Measurements from ENCODE around the gene ZMYND15. TPM values are rescaled to one million over a fixed set of nuclear protein-coding genes. Genes with fewer than 3 reads are reported as not detected.

The ZMYND15 gene
- total and polyA plus RNA-seq, 2 of the 13 experiments (the other 11 are each of a cell fraction or from before 2014, with no cell fraction given), result 0.24 to 2.7 TPM

DNA sequence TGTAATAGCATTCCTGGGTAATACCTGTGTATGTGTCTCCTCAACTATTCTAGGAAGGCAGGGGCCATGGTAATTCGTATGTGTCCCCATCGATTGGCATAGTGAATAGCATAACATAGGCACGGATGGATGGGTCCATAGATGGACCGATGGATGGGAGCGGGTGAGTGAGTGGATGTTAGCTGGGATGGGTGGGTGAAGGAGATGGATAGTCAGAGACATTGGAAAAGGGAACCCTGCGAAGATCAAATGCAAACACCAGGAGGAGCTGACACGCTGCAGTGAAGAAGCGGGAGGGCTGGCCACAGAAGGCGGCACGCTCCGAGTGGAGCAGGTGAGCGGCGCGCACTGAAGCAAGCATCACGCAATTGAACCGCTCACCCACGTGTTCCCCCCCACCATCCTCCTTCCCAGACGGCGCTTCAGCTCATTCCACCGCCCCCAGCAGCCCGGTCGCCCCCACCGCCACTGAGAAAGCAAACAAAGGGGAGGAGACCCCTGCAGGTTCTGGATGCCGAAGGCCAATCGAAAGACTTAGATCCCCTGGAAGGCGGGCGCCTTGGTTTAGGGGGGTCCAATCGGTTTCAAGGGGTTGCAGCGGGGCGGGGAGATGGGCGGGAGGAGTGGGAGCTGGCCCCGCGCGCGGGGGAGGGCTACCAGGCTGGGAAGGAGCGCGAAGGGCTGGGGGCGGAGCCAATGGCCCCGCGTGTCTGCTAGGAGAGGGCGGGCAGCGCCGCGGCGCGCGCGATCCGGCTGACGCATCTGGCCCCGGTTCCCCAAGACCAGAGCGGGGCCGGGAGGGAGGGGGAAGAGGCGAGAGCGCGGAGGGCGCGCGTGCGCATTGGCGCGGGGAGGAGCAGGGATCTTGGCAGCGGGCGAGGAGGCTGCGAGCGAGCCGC is 29.6 kb upstream of the ZMYND15 start, which contains the start of gene ARRB2 (continued):
- TF ChIP-seq ZNF879 (CRISPR knock-in tag; IDR thresholded peaks at IDR 0.05) (peak; percentile 68; the same call in 1 of the 2 replicates), ZNF224 (CRISPR knock-in tag; IDR thresholded peaks at IDR 0.05) (no peak), ZNF878 (CRISPR knock-in tag; IDR thresholded peaks at IDR 0.05) (no peak), ZKSCAN5 (CRISPR knock-in tag; IDR thresholded peaks at IDR 0.05) (no peak), KLF16 (CRISPR knock-in tag; IDR thresholded peaks at IDR 0.05) (no peak; a peak in 1 of 4 replicates), ZNF460 (CRISPR knock-in tag; IDR thresholded peaks at IDR 0.05; ENCODE audit: borderline replicate concordance) (no peak), MBD4 (IDR thresholded peaks at IDR 0.05; ENCODE audit: borderline replicate concordance, low read length) (no peak), JUN (CRISPR knock-in tag; IDR thresholded peaks at IDR 0.05) (no peak), ZEB1 (IDR thresholded peaks at IDR 0.05; ENCODE audit: insufficient replicate concordance, low read depth) (no peak), POLR2AphosphoS2 (IDR thresholded peaks at IDR 0.05; ENCODE audit: low read depth, low read length) (no peak), ZNF510 (CRISPR knock-in tag; IDR thresholded peaks at IDR 0.05; ENCODE audit: low read depth) (no peak), MAFK (conservative IDR thresholded peaks at IDR 0.05 in 1 of 2, IDR thresholded peaks at IDR 0.05 in 1 of 2; ENCODE audit: low read length in 2 of 2) (no peak), HNRNPLL (IDR thresholded peaks at IDR 0.05; ENCODE audit: low read depth, low read length, poor library complexity, severe bottlenecking) (peak; percentile 73)
- TF ChIP-seq, protein P1, sequence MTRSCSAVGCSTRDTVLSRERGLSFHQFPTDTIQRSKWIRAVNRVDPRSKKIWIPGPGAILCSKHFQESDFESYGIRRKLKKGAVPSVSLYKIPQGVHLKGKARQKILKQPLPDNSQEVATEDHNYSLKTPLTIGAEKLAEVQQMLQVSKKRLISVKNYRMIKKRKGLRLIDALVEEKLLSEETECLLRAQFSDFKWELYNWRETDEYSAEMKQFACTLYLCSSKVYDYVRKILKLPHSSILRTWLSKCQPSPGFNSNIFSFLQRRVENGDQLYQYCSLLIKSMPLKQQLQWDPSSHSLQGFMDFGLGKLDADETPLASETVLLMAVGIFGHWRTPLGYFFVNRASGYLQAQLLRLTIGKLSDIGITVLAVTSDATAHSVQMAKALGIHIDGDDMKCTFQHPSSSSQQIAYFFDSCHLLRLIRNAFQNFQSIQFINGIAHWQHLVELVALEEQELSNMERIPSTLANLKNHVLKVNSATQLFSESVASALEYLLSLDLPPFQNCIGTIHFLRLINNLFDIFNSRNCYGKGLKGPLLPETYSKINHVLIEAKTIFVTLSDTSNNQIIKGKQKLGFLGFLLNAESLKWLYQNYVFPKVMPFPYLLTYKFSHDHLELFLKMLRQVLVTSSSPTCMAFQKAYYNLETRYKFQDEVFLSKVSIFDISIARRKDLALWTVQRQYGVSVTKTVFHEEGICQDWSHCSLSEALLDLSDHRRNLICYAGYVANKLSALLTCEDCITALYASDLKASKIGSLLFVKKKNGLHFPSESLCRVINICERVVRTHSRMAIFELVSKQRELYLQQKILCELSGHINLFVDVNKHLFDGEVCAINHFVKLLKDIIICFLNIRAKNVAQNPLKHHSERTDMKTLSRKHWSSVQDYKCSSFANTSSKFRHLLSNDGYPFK (CRISPR knock-in tag; IDR thresholded peaks at IDR 0.05; ENCODE audit: borderline replicate concordance), result peak; percentile 53; the same call in 1 of the 2 replicates
- TF ChIP-seq, protein P2, sequence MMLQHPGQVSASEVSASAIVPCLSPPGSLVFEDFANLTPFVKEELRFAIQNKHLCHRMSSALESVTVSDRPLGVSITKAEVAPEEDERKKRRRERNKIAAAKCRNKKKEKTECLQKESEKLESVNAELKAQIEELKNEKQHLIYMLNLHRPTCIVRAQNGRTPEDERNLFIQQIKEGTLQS (CRISPR knock-in tag; IDR thresholded peaks at IDR 0.05), result no peak
